Ishikawa (cell line): ENCODE data around the gene MEGF6.

Experiments
- CEBPB ChIP-seq: IDR thresholded peaks from 2 replicates; pipeline ENCODE4 v1.6.1; 2012
- CREB1 ChIP-seq: IDR thresholded peaks from 2 replicates; pipeline ENCODE4 v1.6.1; 2012; ENCODE audit warnings: low read depth
- EP300 ChIP-seq: IDR thresholded peaks from 2 replicates; pipeline ENCODE4 v1.6.1; 2012; ENCODE audit warnings: borderline replicate concordance
- NFIC ChIP-seq: IDR thresholded peaks from 2 replicates; pipeline ENCODE4 v1.6.1; 2012
- RAD21 ChIP-seq: IDR thresholded peaks from 2 replicates; pipeline ENCODE4 v1.6.1; 2012; ENCODE audit warnings: low read depth
- TAF1 ChIP-seq: IDR thresholded peaks from 2 replicates; pipeline ENCODE4 v1.6.1; 2012; ENCODE audit warnings: low read depth, mild to moderate bottlenecking
- TCF12 ChIP-seq: IDR thresholded peaks from 2 replicates; pipeline ENCODE4 v1.6.1; 2012; ENCODE audit warnings: low read depth
- TEAD4 ChIP-seq: IDR thresholded peaks from 2 replicates; pipeline ENCODE4 v1.6.1; 2012
- YY1 ChIP-seq: IDR thresholded peaks from 2 replicates; pipeline ENCODE4 v1.6.1; 2012; ENCODE audit warnings: low read depth
- ZBTB7A ChIP-seq: IDR thresholded peaks from 2 replicates; pipeline ENCODE4 v1.6.1; 2012; ENCODE audit warnings: low read depth
- TF ChIP-seq, protein P1 (sequence below): IDR thresholded peaks from 2 replicates; pipeline ENCODE4 v1.6.1; 2012
- TF ChIP-seq, protein P2 (sequence below): IDR thresholded peaks from 2 replicates; pipeline ENCODE4 v1.6.1; 2012; ENCODE audit warnings: low read depth, mild to moderate bottlenecking

DNA sequence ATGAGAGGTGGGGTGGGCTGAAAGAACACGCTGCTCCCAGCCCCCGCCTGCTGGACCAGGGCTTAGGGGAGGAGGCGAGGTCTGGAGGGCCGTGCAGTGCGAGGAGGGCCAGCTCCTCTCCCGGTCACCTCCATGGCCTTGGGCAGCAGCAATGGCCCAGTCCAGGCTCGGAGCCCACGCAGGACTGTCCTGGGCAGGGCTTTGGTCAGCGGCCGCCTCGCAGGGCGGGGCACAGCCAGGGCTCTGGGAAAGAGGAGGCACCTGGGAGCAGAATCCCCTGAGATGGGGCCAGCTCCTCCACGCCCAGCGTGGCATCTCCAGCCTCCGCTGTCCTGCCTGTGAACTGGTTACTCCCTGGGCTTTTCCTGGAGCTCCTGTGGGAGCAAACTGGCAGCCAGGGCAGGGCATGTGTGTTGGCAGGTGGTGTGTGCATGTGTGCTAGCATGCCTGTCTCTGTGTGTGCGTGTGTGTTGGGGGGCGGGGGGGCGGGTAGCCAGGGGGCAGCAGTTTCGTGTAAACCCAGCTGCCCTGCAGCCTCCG is 129.4 kb downstream of the MEGF6 start:
- TF ChIP-seq EP300 (0 out of 2 replicates have a peak, but pooled peaks have one; percentile 13), YY1 (no peak), TAF1 (no peak), CREB1 (no peak), TEAD4 (no peak), TCF12 (no peak), CEBPB (no peak), ZBTB7A (no peak), NFIC (no peak), RAD21 (no peak)
- TF ChIP-seq, protein P1, sequence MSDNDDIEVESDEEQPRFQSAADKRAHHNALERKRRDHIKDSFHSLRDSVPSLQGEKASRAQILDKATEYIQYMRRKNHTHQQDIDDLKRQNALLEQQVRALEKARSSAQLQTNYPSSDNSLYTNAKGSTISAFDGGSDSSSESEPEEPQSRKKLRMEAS: no peak
- TF ChIP-seq, protein P2, sequence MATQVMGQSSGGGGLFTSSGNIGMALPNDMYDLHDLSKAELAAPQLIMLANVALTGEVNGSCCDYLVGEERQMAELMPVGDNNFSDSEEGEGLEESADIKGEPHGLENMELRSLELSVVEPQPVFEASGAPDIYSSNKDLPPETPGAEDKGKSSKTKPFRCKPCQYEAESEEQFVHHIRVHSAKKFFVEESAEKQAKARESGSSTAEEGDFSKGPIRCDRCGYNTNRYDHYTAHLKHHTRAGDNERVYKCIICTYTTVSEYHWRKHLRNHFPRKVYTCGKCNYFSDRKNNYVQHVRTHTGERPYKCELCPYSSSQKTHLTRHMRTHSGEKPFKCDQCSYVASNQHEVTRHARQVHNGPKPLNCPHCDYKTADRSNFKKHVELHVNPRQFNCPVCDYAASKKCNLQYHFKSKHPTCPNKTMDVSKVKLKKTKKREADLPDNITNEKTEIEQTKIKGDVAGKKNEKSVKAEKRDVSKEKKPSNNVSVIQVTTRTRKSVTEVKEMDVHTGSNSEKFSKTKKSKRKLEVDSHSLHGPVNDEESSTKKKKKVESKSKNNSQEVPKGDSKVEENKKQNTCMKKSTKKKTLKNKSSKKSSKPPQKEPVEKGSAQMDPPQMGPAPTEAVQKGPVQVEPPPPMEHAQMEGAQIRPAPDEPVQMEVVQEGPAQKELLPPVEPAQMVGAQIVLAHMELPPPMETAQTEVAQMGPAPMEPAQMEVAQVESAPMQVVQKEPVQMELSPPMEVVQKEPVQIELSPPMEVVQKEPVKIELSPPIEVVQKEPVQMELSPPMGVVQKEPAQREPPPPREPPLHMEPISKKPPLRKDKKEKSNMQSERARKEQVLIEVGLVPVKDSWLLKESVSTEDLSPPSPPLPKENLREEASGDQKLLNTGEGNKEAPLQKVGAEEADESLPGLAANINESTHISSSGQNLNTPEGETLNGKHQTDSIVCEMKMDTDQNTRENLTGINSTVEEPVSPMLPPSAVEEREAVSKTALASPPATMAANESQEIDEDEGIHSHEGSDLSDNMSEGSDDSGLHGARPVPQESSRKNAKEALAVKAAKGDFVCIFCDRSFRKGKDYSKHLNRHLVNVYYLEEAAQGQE: no peak
